SU-DHL-6 (cell line): ENCODE results near the gene DUOXA1.

Experiments used
- H2AFZ ChIP-seq: fragments of 200-600 bp; sonication (generic); 2 replicates; pipeline ENCODE4 v1.6.1; 2014; ENCODE audit warnings: low read depth, mild to moderate bottlenecking, moderate library complexity, mixed read lengths, antibody characterized with exemption, low read length; ENCODE audit not compliant: severe bottlenecking
- H3F3A ChIP-seq: fragments of 200-600 bp; shearing (Covaris generic); 2 replicates; pipeline ENCODE4 v1.6.0; 2016; ENCODE audit warnings: antibody characterized with exemption, mild to moderate bottlenecking; ENCODE audit not compliant: insufficient read depth
- H3K27ac ChIP-seq: fragments of 200-600 bp; sonication (generic); 2 replicates; pipeline ENCODE4 v1.5.1; 2016; ENCODE audit warnings: low read depth, mild to moderate bottlenecking, low read length, moderate library complexity, mixed read lengths
- H3K27me3 ChIP-seq: fragments of 200-600 bp; sonication (generic), shearing (Covaris generic); 2 replicates; pipeline ENCODE4 v1.6.0; 2014; ENCODE audit warnings: mild to moderate bottlenecking, low read length
- H3K36me3 ChIP-seq: fragments of 200-600 bp; sonication (generic); 2 replicates; pipeline ENCODE4 v1.6.1; 2014; ENCODE audit warnings: mild to moderate bottlenecking, low read length, mixed read lengths
- H3K4me2 ChIP-seq: fragments of 300-600, 200-600 bp; shearing (Covaris generic), sonication (generic); 2 replicates; pipeline ENCODE4 v1.6.0; 2014; ENCODE audit warnings: low read length, low read depth, mild to moderate bottlenecking; ENCODE audit not compliant: poor library complexity, severe bottlenecking
- H3K4me3 ChIP-seq: fragments of 200-600 bp; sonication (generic); 2 replicates; pipeline ENCODE4 v1.5.1; 2014; ENCODE audit warnings: antibody characterized with exemption, low read length, mild to moderate bottlenecking, mixed read lengths; ENCODE audit not compliant: insufficient read depth, poor library complexity, severe bottlenecking
- H3K79me2 ChIP-seq: fragments of 200-600 bp; sonication (generic); 2 replicates; pipeline ENCODE4 v1.6.1; 2014; ENCODE audit warnings: mild to moderate bottlenecking, low read length, moderate library complexity; ENCODE audit not compliant: insufficient read depth
- H3K9ac ChIP-seq: fragments of 200-600 bp; sonication (generic); 2 replicates; pipeline ENCODE4 v1.7.0; 2014; ENCODE audit warnings: mild to moderate bottlenecking, low read length
- H3K9me2 ChIP-seq: fragments of 200-600 bp; sonication (generic); replicated peaks from 2 replicates; pipeline ENCODE4 v1.6.1; 2014; ENCODE audit warnings: low read length; ENCODE audit not compliant: insufficient read depth
- H3K9me3 ChIP-seq: fragments of 200-600 bp; sonication (generic); 2 replicates; pipeline ENCODE4 v1.6.1; 2014; ENCODE audit warnings: low read length, mixed read lengths; ENCODE audit not compliant: insufficient read depth
- H4K20me1 ChIP-seq: fragments of 200-600 bp; sonication (generic); 2 replicates; pipeline ENCODE4 v1.6.1; 2014; ENCODE audit warnings: low read depth, mild to moderate bottlenecking, antibody characterized with exemption, low read length, moderate library complexity, mixed read lengths
- CTCF ChIP-seq: fragments of 200-600 bp; sonication (generic); IDR thresholded peaks from one replicate; pipeline ENCODE4 v1.5.1; 2017; ENCODE audit warnings: antibody characterized with exemption, mild to moderate bottlenecking, low read length, moderate library complexity; ENCODE audit not compliant: insufficient read depth, poor library complexity, severe bottlenecking
- EZH2phosphoT487 ChIP-seq: fragments of 200-600 bp; sonication (generic), shearing (Covaris generic); conservative IDR thresholded peaks from 2 replicates; pipeline ENCODE4 v1.6.1; 2018; ENCODE audit warnings: mild to moderate bottlenecking, antibody characterized with exemption, low read length, moderate library complexity, mixed read lengths

DUOXA1 gene

GRCh38 chr15:45113380-45113990 lies 16.2 kb downstream of the DUOXA1 start:
- Histone ChIP-seq H3K9me3 (no peaks in the 10 kb centered on the region), H4K20me1 (no peaks in the 10 kb centered on the region), H3K79me2 (no peaks in the 10 kb centered on the region), H3K4me2 (no peak overlapping the region), H3K27ac (no peak overlapping the region), H3K9me2 (no peaks in the 10 kb centered on the region), H3F3A (no peaks in the 10 kb centered on the region), H3K9ac (no peak overlapping the region), H3K27me3 (no peaks in the 10 kb centered on the region), H3K36me3 (no peaks in the 10 kb centered on the region), H2AFZ (no peak overlapping the region), H3K4me3 (no peak overlapping the region)
- TF ChIP-seq CTCF (no peak), EZH2phosphoT487 (no peak)

GRCh38 chr15:45112591-45113379 lies 16.9 kb downstream of the DUOXA1 start:
- no peak overlapping the region for H3K27ac ChIP-seq
- no peak overlapping the region for H3K4me2 ChIP-seq
- H3K79me2 ChIP-seq, result no peaks in the 10 kb centered on the region
- H3K9ac ChIP-seq, result no peak overlapping the region
- no peaks in the 10 kb centered on the region for H3K9me3 ChIP-seq
- no peaks in the 10 kb centered on the region for H3F3A ChIP-seq
- no peaks in the 10 kb centered on the region for H3K27me3 ChIP-seq
- no peaks in the 10 kb centered on the region for H4K20me1 ChIP-seq
- H3K36me3 ChIP-seq, result no peaks in the 10 kb centered on the region
- TF ChIP-seq CTCF, result no peak
- no peak for TF ChIP-seq EZH2phosphoT487
- no peak overlapping the region for H3K4me3 ChIP-seq
- H2AFZ ChIP-seq, result no peak overlapping the region
- H3K9me2 ChIP-seq, result no peaks in the 10 kb centered on the region

GRCh38 chr15:45112143-45112590 lies 17.5 kb downstream of the DUOXA1 start:
- no peak overlapping the region for H3K9ac ChIP-seq
- H3K4me2 ChIP-seq, result no peak overlapping the region
- no peaks in the 10 kb centered on the region for H3K27me3 ChIP-seq

More at GRCh38 chr15:45112143-45112590, 17.5 kb downstream of the DUOXA1 start:
- Histone ChIP-seq H3K36me3 (no peaks in the 10 kb centered on the region), H3K79me2 (no peaks in the 10 kb centered on the region), H4K20me1 (no peaks in the 10 kb centered on the region), H3K4me3 (no peak overlapping the region), H3F3A (no peaks in the 10 kb centered on the region), H3K9me3 (no peaks in the 10 kb centered on the region), H3K9me2 (no peaks in the 10 kb centered on the region), H3K27ac (no peak overlapping the region), H2AFZ (no peak overlapping the region)
- no peak for TF ChIP-seq EZH2phosphoT487
